ENCODE data around the gene CMKLR1.

CMKLR1 gene

DNA sequence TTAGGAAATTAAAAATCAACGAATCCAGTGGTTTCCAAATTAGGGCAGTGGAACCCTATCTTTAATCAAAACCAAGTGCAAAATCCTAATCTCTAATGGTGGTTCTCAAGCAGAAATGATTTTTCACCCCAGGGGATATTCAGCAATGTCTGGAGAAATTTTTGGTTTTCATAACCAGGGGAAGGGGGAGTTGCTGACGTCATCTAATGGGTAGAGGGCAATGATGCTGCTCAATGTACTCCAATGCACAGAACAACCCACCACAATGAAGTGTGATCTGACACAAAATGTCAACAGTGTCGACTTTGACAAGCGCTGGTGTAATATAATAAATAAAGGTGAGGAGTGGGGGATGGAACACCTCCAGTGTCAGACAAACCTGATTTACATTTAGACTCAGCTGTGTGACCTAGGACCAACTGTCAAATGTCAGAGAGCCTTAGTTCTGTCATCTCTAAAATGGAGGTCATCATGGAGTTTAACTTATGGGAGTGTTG lies 81.5 kb downstream of the CMKLR1 start:
- no peak for DNase-seq

DNA sequence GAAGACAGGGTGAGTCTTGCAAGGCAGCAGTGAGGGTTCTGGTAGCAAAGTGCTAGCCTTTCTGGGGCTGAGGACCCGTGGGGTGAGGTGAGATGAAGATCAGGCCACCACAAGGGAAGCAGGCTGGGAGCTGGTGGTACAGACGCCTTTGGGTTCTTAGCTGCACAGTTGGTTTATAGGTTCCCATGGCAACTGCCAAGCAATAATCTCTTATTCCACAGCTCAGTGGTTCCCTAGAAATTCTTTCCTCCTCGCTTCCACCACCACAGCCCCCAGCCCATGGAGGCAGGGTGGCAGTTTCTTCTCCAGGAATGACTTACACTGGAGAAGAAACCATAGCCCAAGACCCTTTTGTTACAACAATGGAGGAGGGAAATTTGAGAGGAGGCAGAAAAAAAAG lies 82.1 kb downstream of the CMKLR1 start:
- DNase-seq = no peak

DNA sequence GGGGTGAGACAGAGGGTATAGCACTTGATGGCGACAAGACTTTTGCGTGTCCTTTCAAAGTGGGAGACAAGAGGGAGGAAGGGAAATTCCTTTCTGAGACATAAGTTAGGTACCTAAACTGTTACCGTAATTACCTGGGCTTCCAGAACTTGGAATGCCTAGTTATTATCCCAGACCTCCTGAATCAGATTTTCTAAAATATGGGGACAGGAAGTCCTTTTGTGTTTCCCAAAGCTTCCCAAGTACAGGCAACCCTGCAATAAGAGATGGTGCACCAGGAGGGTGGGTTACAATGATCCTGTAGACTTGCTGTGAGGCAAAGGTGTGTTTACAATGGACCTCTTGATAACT lies 83.9 kb downstream of the CMKLR1 start:
- DNase-seq = no peak

DNA sequence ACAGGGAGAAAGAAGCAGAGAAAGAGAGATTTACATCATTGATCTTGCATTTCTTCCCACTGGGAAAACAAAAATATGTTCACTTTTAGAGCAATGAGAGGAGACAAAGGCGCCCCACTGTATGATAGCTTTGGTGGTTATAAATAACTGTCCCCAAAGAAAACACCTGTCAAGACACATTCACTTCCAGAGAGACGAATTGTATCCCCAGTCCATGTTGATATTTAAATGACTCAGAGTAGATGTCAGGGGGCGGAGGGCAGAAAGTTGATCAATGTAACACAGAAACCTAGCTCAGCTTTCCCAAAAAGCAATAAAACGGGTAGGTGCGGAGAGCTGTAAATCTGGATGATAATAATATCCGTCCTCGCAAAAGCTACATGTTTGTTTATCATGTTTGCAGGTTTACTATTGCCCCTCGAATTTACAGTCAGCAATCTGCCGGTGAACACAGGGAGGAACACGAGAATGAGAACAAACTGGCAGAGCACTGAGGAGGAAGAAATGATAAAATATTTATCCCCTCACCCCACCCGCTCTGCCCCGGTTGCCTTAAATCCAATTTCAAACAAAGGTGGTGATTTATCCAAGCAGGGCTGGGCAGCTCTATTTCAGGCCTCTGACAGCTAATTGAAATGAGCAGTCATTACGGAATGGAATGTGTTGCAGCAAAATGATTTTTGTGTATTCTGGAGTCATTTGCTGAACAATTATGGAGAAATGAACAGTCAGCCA lies 84.4 kb downstream of the CMKLR1 start:
- no peak for DNase-seq

DNA sequence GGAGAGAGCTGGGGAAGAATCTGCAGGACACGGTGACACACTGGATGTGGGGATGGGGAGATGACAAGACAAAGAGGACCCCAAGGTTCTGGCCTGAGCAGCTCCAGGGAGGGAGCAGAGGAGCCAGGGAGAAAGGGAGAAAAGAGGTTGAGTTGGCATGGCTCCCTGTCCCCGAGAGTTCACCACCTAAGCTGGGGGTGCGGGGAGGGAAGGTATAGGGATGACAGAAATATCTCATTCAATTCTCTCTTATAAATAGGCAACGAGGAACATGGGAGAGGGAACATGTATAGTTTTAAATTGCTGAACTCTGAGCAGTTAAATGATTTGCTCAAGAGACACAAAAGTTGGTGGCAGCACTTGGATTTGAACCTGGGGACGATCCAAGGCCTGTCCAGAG lies 85.1 kb downstream of the CMKLR1 start:
- DNase-seq = no peak

DNA sequence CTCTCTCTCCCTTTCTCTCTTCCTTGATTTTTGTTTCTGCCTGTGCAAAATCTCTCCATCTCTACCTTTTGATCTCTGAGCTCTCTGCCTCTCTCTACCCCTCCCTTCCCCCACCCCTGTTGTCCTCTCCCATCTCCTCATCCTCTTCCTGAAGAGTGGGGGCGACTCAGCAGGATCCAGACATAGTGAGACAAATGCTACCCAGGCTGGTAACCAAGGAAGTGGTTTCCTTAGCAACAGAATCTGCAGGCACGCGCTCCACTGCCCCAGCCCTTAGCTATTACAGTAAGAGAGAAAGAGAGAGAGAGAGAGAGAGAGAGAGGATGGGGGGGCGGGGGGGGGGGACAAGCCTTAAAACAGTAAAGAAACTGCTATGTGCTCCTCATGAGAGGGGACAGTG lies 85.6 kb downstream of the CMKLR1 start:
- DNase-seq = no peak

DNA sequence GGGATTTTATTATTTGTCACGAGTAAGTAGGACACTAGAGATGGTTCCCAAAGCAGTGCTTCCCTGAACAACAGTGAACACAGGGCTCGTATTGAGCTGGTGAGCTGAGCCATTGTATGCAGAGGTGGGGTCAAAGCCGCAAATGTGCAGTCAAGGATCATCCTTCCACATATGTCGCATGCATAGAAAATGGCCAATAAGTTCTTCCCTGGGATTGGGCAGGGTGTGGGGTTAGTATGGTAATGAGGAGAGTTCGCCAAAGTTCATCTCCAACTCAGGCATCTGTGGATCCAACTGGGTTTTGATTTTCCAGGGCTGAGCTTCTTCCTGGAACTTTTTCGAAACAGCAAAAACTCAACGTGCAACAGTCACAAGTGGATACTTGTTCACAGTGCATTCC lies 86.6 kb downstream of the CMKLR1 start:
- no peak for DNase-seq

DNA sequence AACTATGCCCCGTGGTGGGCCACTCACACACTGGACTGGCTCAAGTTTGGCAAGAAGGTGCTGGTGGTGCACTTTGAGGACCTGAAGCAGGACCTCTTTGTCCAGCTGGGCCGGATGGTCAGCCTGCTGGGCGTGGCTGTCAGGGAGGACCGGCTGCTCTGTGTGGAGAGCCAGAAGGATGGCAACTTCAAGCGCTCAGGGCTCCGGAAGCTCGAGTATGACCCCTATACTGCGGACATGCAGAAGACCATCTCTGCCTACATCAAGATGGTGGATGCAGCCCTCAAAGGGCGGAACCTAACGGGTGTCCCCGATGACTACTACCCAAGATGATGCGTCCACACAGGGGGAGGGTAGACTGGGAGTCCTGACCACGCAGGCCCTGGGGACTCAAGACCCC lies 91.1 kb downstream of the CMKLR1 start:
- no peak for DNase-seq

DNA sequence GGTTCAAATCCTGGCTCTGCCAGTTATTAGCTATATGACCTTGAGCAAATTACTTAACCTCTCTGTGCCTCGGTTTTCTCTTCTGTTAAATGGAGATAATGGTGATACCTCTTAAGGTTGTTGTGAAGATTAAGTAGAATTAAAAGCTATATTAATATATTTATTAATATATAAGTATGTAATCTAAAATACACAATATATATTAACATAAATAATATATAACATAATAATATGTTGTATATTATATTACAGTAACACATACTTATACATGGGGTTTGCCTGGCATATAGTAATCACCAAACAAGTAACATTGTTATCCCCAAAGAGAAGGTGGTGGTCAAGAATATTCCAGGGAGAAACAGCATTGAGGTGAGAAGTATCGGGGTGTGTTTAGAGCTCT lies 92.0 kb downstream of the CMKLR1 start:
- no peak for DNase-seq

DNA sequence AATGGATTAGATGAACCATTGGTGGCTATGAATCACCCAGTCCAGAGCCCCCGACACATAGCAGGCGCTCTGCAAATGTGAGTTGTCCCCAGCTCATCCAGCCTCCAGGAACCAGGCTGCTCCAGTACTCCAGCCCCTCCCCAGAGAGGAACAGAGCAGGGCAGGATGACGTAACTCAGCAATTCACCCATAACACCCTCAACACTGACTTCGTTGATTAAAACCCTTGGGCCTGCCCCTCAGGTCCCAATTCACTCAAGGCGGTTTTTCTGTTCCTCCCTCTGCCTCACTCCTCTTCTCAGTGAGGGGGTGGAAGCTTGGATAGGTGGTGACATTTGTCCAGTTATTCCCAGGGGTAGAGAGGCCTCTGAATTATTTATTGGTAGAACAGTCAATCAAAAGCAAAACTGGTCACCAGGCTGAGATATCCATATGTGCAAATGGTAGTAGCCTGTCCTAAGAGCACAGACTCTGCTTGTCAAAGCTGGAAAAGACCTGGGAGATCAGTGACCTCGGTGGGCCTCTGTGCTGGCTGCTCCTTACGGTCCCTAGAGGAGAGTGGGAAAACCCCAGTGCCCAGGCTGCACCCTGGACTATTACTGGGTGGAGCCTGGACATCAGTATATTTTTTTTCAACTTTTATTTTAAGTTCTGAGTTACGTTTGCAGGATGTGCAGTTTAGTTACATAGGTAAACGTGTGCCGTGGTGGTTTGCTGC lies 97.0 kb downstream of the CMKLR1 start:
- DNase-seq = no peak

DNA sequence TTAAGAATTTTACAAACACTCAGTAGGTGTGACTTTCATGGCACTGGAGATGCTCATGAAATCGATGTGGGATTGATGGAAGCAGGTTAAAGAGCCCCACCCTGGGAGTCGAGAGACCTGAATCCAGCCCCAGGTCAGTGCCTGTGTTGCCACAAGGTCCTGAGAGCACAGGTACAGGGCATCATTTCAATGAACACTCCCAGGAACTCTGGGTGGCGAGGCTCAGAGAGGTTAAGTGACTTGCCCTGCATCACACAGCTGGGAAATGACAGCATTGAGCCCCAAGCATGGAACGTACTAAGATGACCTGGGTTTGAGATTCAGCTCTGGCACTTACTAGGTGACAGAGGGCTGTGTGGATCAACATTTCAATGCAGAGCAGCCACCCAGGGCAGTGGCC lies 98.2 kb downstream of the CMKLR1 start:
- DNase-seq = no peak

DNA sequence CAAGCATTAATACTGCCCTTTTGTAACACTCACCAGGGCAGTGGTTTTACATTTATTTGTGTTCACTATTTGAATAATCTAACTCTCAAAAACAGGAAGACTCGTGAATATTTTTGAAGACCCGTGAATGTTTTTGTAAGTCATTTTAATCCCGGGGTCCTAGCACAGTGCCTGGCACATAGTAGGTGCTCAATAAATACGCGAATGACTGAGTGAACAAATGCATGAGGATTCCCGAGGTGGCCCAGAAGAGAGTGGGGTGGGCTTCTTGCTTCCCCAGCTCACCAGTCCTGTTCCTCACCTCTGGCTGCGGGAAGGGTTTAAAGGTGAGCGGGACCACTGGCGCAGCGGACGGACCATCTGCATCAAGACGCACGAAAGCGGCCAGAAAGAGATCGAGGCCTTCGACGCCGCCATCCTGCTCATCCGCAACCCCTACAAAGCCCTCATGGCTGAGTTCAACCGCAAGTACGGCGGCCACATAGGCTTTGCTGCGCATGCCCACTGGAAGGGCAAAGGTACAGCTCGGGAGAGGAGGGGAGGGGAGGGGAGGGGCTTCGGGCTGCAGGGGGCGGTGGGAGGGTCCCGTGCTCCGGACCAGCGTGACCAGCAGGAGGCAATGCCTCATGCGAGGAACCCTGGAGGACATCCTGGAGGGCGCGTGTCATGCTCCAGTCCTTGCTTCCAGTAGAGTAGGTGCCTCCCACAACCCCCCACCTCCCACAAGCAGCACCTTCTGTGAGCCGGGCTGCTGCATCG lies 98.9 kb downstream of the CMKLR1 start:
- DNase-seq = no peak

DNA sequence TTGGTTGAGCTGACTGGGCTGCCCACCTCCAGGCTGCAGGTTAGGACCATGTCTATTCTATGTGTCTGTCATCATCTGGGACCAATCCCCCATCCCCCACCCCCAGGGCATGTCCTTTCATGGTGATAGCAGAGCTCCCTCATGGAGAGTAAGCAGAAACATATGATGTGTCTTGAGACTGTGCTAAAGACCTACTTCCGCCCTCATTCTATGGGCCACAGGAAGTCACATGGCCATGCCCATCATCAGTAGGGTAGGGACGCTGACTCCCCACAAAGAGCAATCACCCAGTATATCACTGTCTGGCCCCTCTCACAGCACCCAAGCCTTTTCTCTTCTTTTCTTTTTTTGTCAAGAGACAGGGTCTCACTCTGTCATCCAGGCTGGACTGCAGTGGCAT lies 99.7 kb downstream of the CMKLR1 start:
- no peak for DNase-seq

DNA sequence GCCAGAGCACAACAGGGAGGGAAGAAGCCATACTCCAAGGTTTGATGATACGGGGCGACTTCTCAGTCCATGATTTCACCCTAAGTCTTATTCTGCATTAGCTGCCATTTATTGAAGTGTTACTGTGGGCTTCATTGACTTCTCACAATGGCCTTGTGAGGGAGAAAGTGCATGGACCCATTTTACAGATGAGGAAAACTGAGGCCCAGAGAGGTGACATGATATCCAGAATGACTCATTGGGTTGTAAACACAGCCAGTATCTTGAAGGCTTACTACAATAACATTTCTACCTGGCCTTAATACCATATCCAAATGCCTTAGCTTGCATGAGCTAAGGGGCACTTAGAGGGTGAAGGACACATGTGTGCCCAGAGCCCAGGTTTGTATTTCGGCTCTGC lies 100.6 kb downstream of the CMKLR1 start:
- no peak for DNase-seq

All from COR-L47 (cell line).